Activated gamma-delta T cell treated with anti-CD3 and anti-CD28 coated beads, Interleukin-2, amount 50 U/mL, for 16 hours (primary cell): ENCODE results near the gene DCHS2.

Experiments used
- DNase-seq: peaks from one replicate; pipeline ENCODE4 v3.0.0-alpha.2; 2020; ENCODE audit warnings: low read depth

The DCHS2 gene

DNA sequence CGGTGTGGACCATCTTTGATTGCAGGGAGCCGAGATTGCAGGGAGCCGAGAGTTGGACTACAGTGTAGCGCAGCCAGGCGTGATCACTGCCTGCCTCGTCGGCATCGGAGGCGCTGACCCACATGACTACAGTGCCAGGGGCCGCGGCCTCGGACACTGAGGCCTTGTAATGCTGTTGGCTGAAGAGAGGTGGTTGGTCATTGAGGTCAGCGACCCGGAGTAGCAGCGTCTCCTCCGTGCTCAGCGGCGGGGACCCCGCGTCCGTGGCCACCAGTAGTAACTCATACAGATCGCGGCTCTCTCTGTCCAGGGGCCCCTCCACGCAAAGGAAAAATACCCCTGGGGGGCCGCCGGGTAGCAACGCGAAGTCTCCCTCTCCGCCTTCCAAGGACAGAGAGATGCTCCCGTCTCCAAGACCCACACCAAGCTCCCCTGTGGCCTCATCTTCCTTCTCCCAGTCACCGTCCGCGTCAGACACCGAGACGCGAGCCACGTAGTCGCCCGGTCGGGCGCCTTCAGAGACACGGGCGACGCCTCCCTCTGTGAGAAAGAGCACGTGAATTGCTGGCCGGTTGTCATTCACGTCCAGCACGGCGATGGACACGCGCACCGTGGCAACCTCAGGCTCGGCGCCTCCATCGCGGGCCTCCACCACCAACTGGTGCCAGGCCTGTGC lies 1.9 kb downstream of the DCHS2 start:
- no peak for DNase-seq

DNA sequence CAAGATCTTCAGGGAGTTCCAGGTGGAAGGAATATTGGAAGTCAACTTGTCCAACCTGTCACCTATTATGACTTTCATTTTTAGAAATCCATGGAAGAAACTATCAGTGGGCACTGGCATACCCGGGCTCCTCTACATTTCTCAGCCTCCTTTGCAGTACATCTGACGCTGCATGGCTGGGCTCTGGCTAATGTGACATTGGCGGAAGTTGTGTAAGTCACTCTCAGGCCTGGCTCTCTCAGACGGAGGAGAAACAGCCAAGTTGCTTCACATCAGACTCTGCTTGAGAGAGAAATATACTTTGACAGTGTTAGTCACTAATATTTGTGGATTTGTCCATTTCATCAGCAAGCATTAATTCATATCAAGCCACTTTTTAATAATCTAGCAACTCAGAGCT lies 4.5 kb downstream of the DCHS2 start:
- no peak for DNase-seq

DNA sequence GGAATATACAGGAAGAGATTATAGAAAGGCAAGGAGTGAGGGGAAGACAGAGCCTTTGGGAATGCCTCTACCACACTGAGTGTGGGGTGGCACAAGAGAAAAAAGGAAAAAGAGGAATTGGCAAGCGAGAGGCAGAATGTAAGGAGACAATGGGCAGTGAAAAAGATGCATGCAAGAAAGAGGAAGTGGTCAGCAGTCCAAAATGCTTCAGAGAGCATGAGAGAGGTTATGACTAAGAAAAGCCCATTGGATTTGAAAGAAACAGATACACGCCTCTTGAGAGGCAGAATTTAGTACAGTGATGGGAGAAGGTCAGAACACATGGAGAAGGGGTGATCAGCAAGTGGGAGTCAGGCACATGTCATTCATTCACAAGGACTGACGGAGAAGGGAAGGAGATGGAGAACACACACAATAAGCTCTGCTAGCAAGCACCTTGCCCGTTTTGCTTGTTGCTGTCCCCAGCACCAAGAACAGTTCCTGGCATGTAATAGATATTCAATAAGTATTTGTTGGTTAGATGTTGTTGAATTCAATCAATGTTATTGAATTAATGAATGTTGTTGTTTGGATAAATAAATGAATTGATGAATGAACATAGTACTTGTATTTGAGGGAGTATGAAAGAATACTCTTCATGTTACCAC lies 6.3 kb downstream of the DCHS2 start:
- no peak for DNase-seq

DNA sequence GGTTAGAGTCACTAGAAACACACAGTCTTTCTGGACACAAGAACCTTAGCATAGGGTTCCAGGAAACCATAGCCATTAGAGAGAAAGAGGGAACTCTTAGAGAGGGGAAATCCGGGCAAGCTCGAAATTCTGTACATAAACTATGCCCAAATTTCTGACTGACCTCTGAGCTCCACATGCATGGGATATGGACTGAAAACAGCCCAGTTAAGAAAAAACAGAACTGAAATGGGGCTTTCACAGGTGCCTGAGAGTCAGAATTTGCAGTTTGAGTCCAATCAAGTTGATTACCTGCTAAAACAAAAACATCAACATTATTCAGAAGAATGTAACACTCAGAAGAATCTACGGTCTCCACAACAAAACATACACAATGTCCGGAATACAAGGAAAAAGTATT lies 13.1 kb downstream of the DCHS2 start:
- DNase-seq: no peak

DNA sequence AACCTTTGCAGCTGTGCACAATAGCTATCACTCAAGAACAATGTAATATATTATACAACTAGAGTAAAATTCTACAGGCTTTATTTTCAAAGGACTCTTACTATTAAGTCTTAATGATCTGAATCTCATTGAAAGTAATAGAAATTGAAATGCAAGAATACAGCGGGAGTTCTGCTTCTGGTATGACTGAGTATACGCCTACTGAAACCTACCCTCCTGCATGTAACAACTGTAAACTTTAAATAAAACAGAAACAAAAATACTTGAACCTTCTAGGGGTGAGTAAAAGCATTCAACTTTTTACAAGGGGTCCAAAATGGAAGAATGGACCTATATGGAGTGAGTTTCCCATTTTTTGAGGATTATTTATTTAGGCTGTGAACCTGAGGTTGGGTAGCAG lies 13.5 kb downstream of the DCHS2 start:
- DNase-seq: no peak

DNA sequence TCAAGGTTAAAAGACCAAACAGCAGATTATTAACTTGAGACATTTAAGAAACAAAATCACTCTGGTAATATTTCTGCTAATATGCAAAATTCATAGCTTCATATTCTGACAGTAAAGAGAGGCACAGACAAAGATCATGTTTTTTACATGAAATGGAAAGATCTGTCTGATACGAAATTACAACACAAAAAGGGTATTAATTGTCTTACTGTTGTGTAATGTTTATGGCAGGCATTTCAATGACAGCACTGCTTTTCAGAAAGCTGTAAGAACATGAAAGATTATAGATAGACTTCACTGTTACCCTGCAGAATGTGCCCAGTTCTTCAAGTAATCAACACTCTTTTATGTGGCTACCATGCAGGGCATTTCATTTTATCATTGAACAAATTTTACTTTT lies 15.4 kb downstream of the DCHS2 start:
- no peak for DNase-seq

DNA sequence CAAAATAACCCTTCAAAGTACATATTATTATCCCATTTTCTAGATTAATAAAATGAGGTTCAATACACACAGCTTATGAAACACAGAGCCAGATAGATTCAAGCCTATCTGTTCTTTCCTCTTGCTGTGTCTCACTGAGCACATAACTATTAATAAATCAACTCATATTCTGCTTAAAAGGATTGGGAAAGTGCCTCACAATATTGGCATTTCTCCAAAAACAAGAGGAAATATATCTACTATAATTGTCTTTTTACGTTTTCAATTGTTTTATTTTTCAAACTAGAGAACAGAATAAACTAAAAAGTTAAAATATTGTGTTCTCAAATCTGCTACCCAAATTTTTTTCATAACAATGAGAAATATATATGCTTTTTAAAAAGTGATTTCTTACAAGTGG lies 15.8 kb downstream of the DCHS2 start:
- DNase-seq: no peak

DNA sequence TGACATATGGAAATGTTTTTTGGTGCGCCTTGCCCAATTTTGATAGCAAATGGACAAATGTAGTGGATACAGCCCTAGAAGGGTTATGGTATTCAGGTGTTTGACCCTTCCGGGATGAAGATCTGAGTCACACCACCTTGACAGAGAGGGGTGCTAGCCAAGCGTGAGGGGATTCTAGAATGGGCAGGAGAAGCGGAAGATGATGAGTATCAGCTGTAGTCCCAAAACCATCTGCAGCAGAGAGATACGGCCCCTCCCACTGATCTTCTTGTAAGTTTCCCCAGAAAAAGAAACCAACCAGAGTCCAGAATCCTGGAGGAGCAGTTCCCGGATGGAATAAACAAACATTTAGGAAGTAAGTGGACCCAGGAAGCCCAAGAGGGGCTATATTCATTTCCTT lies 18.1 kb downstream of the DCHS2 start:
- DNase-seq: no peak

DNA sequence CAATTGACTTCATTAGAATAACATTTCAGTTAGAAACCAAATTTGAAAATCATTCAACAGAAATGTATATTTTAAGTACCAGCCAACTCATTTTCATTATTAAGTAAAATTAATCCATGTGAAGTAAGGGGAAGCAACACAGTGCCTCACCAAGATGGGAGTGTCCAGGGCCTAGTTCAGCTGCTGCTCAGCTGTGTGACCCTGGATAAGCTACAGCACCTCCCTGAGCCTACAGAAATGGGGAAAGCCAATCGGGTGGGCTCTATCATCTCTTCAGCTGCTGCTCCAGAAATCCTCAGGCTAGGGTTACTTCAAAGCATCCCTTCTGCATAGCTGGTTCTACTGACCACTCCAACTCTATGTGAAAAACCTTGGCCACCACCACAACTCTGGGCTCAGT lies 18.7 kb downstream of the DCHS2 start:
- DNase-seq: no peak

DNA sequence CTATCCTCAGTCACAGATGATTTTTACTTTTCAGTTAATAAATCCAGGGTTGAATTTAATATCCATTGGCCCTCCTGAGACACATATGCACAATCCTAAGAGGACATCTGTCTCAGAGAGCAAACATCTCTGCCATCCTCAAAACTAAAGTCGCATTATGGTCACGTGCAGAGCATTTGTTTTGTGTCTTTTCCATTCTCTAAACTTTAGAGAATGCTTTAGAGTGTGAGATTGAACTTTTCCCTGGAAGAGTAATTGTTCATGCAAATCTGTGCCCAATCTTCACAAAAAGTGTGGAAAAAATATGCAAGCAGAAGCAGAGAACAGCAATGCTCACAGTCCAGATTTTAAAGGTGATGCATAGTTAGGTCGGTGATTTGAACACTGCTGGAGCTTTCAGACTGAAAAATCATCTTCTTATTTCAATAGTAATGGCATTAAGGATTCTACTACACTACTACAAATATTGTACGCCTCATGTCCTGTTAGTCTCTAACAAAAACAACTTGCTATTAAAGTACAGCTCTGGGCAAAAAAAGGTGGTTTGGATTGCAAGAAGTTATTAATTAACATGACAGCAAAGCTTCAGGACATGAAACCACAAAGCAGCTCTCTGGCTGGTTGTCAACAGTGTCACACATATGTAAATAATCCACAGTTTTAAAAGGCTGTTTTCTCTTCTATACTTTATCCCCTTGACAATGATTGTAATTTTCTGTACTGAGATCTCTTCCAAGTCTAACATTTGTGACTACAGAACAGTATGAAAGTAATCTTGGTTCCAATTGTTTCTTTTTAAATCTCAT lies 19.9 kb downstream of the DCHS2 start:
- DNase-seq: no peak

DNA sequence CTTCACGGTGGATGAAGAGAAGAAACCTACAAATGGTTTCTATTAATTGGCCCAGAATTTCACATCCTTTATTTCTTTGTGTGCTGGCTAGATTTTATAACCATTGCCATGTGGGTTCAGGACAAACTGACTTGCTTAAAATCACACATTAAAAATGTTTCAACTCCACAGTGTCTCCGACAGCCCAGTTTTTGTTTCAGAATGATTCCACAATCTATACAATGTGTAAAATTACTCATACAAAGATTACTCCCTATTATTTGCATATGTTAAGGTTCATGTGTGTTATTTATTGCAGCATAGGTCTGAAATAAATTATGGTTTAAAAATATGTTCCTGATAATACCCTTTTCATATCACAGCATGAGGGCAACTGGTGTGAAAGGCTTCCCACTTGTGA lies 20.6 kb downstream of the DCHS2 start:
- DNase-seq: no peak

DNA sequence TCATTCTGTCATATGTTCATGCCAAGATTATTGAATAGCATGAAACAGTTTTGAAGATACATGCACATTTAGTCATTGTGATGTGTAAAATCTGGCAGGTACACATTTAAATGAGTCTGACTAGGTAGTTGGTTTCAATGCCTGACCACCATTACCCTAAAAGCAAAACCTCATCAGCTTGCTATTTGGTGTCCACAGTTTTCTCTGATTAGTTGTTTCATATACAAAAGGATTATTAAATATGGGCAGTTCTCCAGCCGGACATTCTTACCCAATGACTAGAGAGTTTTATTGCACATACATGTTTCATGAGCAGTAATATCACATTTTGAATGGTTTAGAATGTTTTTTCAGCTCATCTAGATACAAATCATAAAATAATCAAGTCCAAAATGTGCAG lies 23.7 kb downstream of the DCHS2 start:
- no peak for DNase-seq

DNA sequence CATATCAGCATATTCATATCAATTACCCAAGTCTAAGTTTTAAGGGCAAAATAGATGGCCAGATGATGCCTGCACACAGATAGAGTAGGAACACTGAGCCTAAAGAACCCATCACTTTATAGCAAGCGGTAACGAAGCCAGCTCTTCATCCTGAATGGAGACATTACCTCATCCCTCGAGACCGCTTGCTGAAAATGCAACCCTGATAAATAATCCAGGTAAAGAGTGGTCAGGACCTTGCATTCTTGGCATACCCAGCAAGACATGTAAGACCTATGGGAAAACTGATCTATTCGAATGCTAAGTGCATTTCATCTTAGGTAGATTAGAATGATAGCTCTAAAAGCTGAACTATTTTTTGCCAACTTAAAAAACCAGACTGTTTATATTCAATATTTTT lies 25.3 kb downstream of the DCHS2 start:
- no peak for DNase-seq

DNA sequence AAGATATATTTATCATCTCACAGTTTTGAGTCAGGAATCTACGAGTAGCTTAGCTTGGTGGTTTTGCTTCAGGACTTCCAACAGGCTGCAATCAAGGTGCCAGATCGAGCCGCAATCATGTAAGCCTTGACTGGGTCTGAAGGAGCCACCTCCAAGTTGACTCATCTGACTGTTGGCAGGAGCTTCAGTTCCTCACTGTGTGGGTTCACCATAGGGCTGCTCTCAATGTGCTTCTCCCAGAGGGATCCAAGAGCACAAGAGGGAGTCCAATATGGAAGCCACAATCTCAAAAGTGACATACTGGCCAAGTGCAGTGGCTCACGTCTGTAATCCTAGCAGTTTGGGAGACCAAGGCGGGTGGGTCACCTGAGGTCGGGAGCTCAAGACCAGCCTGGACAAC lies 26.5 kb downstream of the DCHS2 start:
- no peak for DNase-seq

DNA sequence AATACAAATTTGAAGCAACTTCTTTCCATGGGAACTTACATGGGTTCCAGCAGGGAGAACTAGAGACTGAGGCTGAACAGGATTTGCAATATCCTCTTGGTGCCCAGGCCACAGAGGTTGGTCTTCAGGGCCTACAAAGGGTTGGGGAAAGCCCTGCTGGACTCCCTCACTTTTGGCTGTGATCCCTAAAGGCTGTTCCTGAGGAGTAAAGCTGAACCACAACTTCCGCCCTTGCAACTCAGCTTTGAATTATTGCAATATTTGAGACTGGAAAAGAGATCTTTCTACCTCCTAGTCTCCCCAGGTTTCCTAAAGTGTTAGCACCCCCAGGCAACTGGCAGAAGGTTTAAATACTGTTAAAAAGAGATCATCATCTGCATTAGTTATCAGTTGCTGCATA lies 26.9 kb downstream of the DCHS2 start:
- no peak for DNase-seq

DNA sequence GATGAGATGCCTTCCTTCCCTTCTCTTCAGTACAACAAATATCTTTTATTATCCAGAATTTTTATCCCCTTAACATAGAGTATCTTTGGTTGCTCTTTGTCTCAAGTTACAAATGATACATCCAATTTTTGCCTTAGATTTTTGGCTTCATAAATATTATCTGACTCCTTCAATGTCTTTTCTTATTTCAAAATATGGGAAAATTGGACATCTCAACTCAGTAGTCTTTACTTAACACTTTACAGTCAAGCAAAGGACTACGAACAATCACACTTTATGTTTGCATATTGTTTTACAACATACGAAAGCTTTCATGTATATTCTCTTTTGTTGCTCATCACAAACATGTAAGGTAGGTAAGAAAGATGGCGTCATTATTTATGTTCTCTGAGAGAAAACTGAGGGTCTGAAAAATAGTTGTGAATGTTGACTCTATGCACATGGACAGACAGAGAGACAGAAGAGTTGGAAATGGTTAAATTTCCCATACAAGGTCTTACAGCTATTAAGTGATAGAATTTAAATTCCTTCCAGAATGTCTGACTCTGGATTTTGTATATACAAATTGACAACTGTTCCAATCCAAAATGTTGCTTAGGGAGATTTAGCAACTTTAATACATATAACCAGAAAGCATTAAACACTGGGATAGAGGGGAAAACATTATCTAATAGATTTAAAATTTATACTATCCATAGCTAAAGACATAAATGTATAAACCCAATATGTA lies 29.4 kb downstream of the DCHS2 start:
- DNase-seq: no peak

DNA sequence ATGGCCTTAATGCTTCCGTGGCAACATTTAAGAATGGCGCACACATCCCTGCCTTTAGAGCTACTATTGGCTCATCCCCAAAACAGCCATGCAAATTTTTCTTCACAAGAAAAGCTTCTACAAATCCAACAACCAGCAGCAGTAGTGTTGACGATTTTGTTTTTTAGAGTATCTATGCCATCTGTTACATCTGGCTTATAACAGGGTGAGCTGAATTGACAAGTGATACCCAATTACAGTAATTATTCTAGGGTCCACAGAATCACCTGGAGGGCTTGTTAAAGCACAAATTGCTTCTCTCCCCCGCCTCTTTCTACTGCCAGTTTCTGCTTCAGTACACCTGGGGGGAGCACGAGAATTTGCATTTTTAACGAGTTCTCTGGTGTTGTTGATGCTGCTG lies 34.1 kb downstream of the DCHS2 start:
- no peak for DNase-seq

DNA sequence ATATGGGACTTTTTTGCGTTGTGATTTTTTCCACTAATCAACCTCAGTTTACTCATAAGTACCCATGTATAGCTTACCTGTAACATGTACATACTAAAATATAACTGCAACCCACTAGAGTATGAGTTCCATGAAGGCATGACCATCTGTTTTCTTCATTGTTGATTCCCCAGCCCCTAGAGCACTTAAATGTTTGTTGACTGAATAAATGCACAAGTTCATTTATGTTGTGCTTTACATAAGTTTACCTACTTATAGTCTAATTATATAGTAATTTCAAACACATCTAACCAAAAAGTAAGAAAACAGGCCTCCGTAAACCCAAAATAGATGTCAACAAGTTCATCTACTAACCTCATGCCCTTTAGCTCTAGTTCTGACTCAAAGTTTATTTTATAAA lies 34.7 kb downstream of the DCHS2 start:
- no peak for DNase-seq

DNA sequence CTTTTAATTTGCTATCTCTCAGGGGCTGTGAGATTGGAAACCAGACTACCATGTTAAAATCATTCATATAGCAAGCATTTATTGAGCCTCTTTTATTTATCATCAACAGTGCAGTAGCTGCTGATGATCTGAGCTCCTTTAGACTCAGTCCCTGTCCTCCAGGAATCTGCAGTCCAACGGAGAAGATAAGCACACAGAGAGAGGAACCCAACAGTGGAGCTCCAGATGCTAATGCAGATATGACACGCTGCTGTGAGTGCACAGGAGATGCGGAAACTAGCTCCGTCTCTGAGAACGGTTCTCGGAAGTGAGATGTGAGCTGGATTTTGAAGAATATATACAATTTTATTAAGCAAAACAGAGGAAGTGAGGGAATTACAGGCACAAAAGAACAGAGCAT lies 35.4 kb downstream of the DCHS2 start:
- no peak for DNase-seq

DNA sequence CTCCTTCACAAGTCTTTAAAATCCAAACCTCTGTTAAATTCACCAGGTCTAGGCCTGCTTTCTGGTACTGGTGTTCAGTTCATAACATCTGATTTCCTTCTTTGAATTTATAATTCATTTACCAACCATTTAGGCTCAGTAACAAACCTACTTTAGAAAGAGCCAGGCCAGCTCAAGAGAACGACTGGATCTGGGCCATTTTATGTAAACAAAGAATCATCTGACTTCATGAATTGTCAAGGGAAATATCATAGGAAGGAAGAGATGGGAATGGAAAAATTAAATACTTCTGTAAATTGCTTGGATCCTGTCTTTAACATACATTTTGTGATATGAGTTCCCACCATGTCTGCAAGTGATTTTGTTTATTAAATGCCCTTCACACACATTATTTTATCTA lies 36.5 kb downstream of the DCHS2 start:
- DNase-seq: no peak

DNA sequence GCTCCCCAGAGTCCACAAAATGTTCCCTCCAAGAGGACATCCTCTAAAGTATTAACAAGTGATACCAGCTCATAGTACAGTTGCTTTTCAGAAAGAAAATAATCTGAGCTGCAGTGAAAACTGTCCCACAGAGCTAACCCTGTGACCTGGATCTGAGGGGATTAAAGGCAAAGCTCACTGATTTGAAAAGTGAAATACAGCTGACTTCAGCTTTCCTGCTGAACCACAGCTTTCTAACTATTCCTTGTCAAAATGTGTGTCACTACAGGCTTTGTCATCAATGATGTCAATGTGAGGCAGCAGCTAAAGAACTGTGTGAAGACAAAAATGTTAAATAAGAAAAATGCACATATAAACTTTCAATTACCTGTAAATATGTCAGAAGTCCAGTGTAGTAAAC lies 36.9 kb downstream of the DCHS2 start:
- no peak for DNase-seq

DNA sequence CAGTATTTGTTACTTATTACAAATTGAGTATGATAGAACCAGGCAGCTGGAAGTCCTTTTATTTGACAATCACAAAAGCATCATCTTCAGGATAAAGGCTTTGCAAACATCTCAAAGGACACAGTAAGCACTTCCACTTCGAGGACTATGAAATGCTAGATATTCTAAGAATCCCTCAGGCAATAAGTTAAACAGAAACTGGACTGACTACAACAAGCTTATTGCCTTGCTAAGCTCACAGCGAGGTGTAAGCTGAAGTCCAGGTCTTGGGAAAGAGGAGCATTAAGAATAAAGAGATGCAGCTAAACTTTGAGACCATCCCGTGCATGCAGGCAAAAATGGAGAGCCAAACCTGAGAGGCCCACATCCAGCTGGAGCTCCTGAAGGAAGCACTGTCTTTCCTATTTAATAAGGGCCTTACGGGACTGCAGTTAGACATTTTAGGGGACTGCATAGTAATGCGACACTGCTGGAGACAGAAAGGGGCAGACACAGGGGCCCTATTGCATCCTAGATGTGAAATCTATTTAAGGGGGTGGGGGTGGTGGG lies 38.7 kb downstream of the DCHS2 start:
- DNase-seq: no peak

DNA sequence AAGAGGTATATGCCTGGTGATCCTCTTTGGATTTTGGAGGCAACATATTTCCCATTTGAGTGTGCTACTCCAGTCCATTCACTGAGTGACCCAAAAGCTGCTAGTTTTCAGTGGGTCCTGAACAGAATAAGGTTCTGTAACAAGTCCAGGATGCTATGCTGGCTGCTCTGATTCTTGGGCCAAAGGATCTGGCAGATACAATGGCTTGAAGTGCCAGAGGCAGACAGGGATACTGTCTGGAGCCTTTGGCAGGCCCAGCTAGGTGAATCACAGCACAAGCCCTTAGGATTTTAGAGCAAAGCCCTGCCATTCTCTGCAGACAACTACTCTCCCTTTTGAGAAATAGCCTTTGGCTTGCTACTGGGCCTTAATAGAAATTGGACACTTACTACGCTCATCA lies 40.6 kb downstream of the DCHS2 start:
- DNase-seq: no peak
